SJCRH30 (cell line): Measurements from ENCODE around the gene LGALS3BP. TPM values are rescaled to one million over a fixed set of nuclear protein-coding genes. Genes with fewer than 3 reads are reported as not detected.

Source experiments
- DNase-seq, 2 experiments: peaks; one replicate each; pipeline ENCODE4 v3.0.0-alpha.2; 2015 to 2020
- H3K27ac ChIP-seq: fragments of 250-450 bp; sonication (Bioruptor Pico); 2 replicates; pipeline ENCODE4 v1.5.1; 2020; ENCODE audit warnings: mild to moderate bottlenecking, moderate library complexity
- H3K27me3 ChIP-seq: fragments of 250-450 bp; sonication (Bioruptor Pico); 2 replicates; pipeline ENCODE4 v1.5.1; 2020; ENCODE audit warnings: mild to moderate bottlenecking, moderate library complexity
- H3K36me3 ChIP-seq: fragments of 250-450 bp; sonication (Bioruptor Pico); 2 replicates; pipeline ENCODE4 v1.5.1; 2020; ENCODE audit warnings: mild to moderate bottlenecking, moderate library complexity
- H3K4me1 ChIP-seq: fragments of 250-450 bp; sonication (Bioruptor Pico); 2 replicates; pipeline ENCODE4 v1.5.1; 2020; ENCODE audit warnings: mild to moderate bottlenecking, moderate library complexity
- H3K4me3 ChIP-seq: fragments of 250-450 bp; sonication (Bioruptor Pico); 2 replicates; pipeline ENCODE4 v1.5.1; 2020; ENCODE audit warnings: mild to moderate bottlenecking, moderate library complexity
- H3K9me3 ChIP-seq: fragments of 250-450 bp; sonication (Bioruptor Pico); replicated peaks from 2 replicates; pipeline ENCODE4 v1.5.1; 2020; ENCODE audit warnings: mild to moderate bottlenecking, moderate library complexity
- total RNA-seq: library from RNA; depleted of rRNA; stranded (reverse); fragments of >200 nt; shearing (Covaris generic); gene quantifications from 2 replicates; pipeline ENCODE4 v1.2.3, GENCODE V29; 2014; rRNA removed

Gene LGALS3BP
- total RNA-seq, 1 experiment from 2014 or later = 140 TPM

GRCh38 chr17:78922816-78923498, 56.8 kb downstream of the LGALS3BP start:
- Histone ChIP-seq H3K27ac (no peak overlapping the region), H3K4me3 (no peak overlapping the region), H3K9me3 (no peaks in the 10 kb centered on the region), H3K27me3 (no peaks in the 10 kb centered on the region; the same call in 1 of the 2 replicates), H3K4me1 (peaks cover 11% of the 10 kb centered on the region; the same call in 1 of the 2 replicates), H3K36me3 (peaks cover 3% of the 10 kb centered on the region; the same call in 1 of the 2 replicates)
- DNase-seq = no peak

GRCh38 chr17:78921437-78921971, 58.2 kb downstream of the LGALS3BP start:
- Histone ChIP-seq H3K27me3 (no peaks in the 10 kb centered on the region), H3K27ac (no peak overlapping the region), H3K4me3 (no peak overlapping the region), H3K36me3 (peaks cover 3% of the 10 kb centered on the region; the same call in 1 of the 2 replicates), H3K9me3 (no peaks in the 10 kb centered on the region), H3K4me1 (peaks cover 21% of the 10 kb centered on the region; the same call in 1 of the 2 replicates)
- no peak for DNase-seq

Other genes starting within 250 kb of the LGALS3BP start
- 29.1 and 34.0 TPM in 2 replicates for gene CYTH1, start 197.7 kb downstream of the LGALS3BP start, total RNA-seq
- 42.8 and 48.2 TPM in 2 replicates for gene USP36, start 139.1 kb downstream of the LGALS3BP start, total RNA-seq
- 1.3 TPM in 2 replicates for gene CEP295NL, start 76.7 kb downstream of the LGALS3BP start, total RNA-seq
- gene TIMP2, start 54.5 kb downstream of the LGALS3BP start, total RNA-seq = 65.6 and 66.9 TPM in 2 replicates
- gene CANT1, start 29.8 kb upstream of the LGALS3BP start, total RNA-seq = 89.0 and 98.6 TPM in 2 replicates
- gene C1QTNF1, start 44.2 kb upstream of the LGALS3BP start, total RNA-seq = 45.7 and 48.3 TPM in 2 replicates
- gene ENGASE, start 94.9 kb upstream of the LGALS3BP start, total RNA-seq = 56.3 and 82.5 TPM in 2 replicates